OCI-LY1 (cell line): ENCODE data around the gene KLHDC4.

Experiments used
- H2AFZ ChIP-seq: fragments of 200-600 bp; sonication (generic), shearing (Covaris generic); 2 replicates; pipeline ENCODE4 v1.6.0; 2014; ENCODE audit warnings: antibody characterized with exemption, mild to moderate bottlenecking, low read length
- H3F3A ChIP-seq: fragments of 200-600 bp; sonication (generic), shearing (Covaris generic); 2 replicates; pipeline ENCODE4 v1.6.0; 2014; ENCODE audit warnings: mild to moderate bottlenecking, antibody characterized with exemption, low read length, moderate library complexity; ENCODE audit not compliant: insufficient read depth
- H3K27ac ChIP-seq: fragments of 200-600 bp; sonication (generic); 2 replicates; pipeline ENCODE4 v1.5.1; 2014; ENCODE audit warnings: low read length, mixed run types, mild to moderate bottlenecking, low read depth; ENCODE audit not compliant: poor library complexity, severe bottlenecking
- H3K27me3 ChIP-seq: fragments of 200-600 bp; sonication (generic); 2 replicates; pipeline ENCODE4 v1.6.0; 2014; ENCODE audit warnings: antibody characterized with exemption, mild to moderate bottlenecking, low read length, moderate library complexity; ENCODE audit not compliant: insufficient read depth
- H3K36me3 ChIP-seq: fragments of 200-600 bp; sonication (generic); 2 replicates; pipeline ENCODE4 v1.6.1; 2014; ENCODE audit warnings: mild to moderate bottlenecking, antibody characterized with exemption, low read length, moderate library complexity, mixed read lengths; ENCODE audit not compliant: insufficient read depth
- H3K4me1 ChIP-seq: fragments of 200-600 bp; sonication (generic); 2 replicates; pipeline ENCODE4 v1.5.1; 2014; ENCODE audit warnings: mild to moderate bottlenecking, low read length, moderate library complexity; ENCODE audit not compliant: insufficient read depth, severe bottlenecking
- H3K4me2 ChIP-seq: fragments of 200-600 bp; sonication (generic), shearing (Covaris generic); 2 replicates; pipeline ENCODE4 v1.6.1; 2014; ENCODE audit warnings: low read length
- H3K4me3 ChIP-seq: fragments of 200-600 bp; sonication (generic); 2 replicates; pipeline ENCODE4 v1.5.1; 2014; ENCODE audit warnings: low read length, low read depth, mild to moderate bottlenecking, mixed read lengths; ENCODE audit not compliant: poor library complexity, severe bottlenecking
- H3K79me2 ChIP-seq: fragments of 200-600 bp; shearing (Covaris generic); 2 replicates; pipeline ENCODE4 v1.6.1; 2016; ENCODE audit warnings: mixed run types, low read length, mixed read lengths; ENCODE audit not compliant: insufficient read depth
- H3K9ac ChIP-seq: fragments of 200-600 bp; sonication (generic), shearing (Covaris generic); 2 replicates; pipeline ENCODE4 v1.6.1; 2014; ENCODE audit warnings: mild to moderate bottlenecking, low read length, mixed read lengths
- H3K9me2 ChIP-seq: fragments of 200-600 bp; sonication (generic), shearing (Covaris generic); 2 replicates; pipeline ENCODE4 v1.6.1; 2014; ENCODE audit warnings: low read depth, mild to moderate bottlenecking, low read length, mixed read lengths
- H3K9me3 ChIP-seq: fragments of 200-600 bp; shearing (Covaris generic); 2 replicates; pipeline ENCODE4 v1.6.1; 2014; ENCODE audit warnings: low read length, mixed read lengths
- H4K20me1 ChIP-seq: fragments of 200-600 bp; sonication (generic), shearing (Covaris generic); 2 replicates; pipeline ENCODE4 v1.6.0; 2016; ENCODE audit warnings: mild to moderate bottlenecking, low read length; ENCODE audit not compliant: insufficient read depth
- EZH2 ChIP-seq: fragments of 200-600 bp; sonication (generic), shearing (Covaris generic); IDR thresholded peaks from 2 replicates; pipeline ENCODE4 v1.8.0; 2017; ENCODE audit warnings: borderline replicate concordance, mixed run types, mild to moderate bottlenecking, antibody characterized with exemption, low read length, moderate library complexity, mixed read lengths
- TF ChIP-seq, protein P1 (sequence below): fragments of 200-600 bp; sonication (generic), shearing (Covaris generic); IDR thresholded peaks from 2 replicates; pipeline ENCODE4 v1.5.1; 2017; ENCODE audit warnings: mild to moderate bottlenecking, antibody characterized with exemption, low read length, moderate library complexity, mixed read lengths

The KLHDC4 gene

DNA sequence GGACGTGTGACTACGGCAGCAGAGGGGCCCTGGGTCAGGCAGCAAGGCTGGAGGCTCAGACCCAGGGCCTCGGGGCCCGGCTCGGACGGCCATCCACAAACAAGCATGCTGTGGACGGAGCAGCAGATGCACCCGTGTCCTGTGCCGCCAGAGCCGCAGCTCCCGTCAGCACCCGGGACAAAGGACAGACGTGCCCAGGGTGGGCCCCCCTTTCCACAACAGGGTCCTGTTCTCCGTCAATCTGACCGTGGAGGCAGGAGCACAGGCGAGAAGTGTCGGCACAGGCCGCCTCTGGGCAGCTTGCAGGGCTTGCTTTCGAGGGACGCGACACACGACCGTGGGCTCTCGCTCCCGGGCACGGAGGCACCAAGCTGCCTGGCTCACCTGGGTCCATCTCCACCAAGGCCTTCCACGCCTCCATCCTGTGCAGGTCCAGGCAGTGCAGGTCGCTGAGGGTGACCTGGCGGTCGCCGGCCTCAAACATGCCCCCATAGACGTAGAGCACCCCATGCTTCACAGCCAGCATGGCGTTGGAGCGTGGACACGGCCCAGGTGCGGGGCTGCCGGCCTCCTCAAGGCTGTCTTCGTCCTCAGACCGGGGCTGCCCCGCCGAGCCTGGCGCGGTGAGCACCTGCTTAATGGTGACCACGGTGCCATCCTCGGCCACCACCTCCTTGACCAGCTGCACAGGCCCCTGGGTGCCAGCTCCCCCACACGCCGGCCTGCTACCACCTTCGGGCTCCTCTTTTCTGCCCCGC, 56.7 kb downstream of the KLHDC4 start:
- peaks cover 62% of the 10 kb centered on the region for H3K36me3 ChIP-seq
- peak overlapping the region; percentile 99 for H3K27ac ChIP-seq
- H3K4me3 ChIP-seq: no peak overlapping the region
- no peak overlapping the region for H3K9ac ChIP-seq
- H3K27me3 ChIP-seq: no peaks in the 10 kb centered on the region
- 0 out of 2 replicates have a peak, but pooled peaks cover 7% of the 10 kb centered on the region for H3F3A ChIP-seq
- H3K4me1 ChIP-seq: peaks cover 66% of the 10 kb centered on the region
- no peaks in the 10 kb centered on the region for H4K20me1 ChIP-seq
- no peaks in the 10 kb centered on the region for H3K79me2 ChIP-seq
- no peak for TF ChIP-seq EZH2
- TF ChIP-seq, protein P1, sequence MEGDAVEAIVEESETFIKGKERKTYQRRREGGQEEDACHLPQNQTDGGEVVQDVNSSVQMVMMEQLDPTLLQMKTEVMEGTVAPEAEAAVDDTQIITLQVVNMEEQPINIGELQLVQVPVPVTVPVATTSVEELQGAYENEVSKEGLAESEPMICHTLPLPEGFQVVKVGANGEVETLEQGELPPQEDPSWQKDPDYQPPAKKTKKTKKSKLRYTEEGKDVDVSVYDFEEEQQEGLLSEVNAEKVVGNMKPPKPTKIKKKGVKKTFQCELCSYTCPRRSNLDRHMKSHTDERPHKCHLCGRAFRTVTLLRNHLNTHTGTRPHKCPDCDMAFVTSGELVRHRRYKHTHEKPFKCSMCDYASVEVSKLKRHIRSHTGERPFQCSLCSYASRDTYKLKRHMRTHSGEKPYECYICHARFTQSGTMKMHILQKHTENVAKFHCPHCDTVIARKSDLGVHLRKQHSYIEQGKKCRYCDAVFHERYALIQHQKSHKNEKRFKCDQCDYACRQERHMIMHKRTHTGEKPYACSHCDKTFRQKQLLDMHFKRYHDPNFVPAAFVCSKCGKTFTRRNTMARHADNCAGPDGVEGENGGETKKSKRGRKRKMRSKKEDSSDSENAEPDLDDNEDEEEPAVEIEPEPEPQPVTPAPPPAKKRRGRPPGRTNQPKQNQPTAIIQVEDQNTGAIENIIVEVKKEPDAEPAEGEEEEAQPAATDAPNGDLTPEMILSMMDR: no peak
- no peak overlapping the region for H3K4me2 ChIP-seq
- H2AFZ ChIP-seq: no peak overlapping the region
- H3K9me3 ChIP-seq: no peaks in the 10 kb centered on the region
- no peaks in the 10 kb centered on the region for H3K9me2 ChIP-seq

DNA sequence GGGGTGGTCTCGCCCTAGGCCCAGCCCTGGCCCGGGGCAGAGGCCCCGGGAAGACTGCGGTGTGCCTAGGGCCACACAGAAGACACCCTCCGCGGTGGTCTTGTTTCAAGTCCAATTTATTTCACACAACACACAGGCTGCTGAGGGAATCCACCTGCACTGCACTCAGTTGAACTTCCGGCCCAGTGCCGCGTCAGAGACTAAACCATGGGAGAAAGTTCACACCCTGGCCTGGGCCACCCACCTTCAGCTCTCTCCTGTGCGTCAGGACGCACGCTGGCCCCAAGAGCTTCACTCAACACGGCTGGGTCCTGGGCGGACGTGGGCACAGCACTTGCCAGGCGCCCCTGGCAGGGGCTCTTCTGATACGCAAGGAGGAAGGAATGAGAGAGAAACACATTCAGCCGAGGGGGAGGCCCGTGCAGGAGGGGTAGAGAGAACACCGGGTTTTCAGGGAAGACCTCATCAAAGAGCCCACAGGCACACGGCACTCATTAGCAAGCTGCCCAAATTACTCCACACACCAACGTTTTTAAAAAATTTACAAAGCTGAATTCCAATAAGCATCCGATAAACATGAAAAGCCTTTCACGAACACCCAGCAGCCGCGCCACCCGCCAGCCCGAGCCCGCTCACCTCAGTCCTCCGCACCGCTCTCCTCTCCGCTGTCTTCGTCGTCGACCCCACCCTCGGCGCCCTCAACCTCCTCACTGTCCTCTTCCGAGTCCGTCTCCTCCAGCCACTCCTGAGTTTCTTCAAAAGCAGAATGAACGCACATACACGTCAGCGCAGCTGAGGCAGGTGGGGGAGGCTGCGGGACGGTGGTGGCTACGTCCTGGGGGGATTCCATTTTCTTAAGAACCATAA, 57.8 kb downstream of the KLHDC4 start:
- H3F3A ChIP-seq: peaks cover 8% of the 10 kb centered on the region; the same call in 1 of the 2 replicates
- TF ChIP-seq, protein P1: no peak
- no peak for TF ChIP-seq EZH2
- H3K27ac ChIP-seq: peak overlapping the region; percentile 99
- H3K4me3 ChIP-seq: no peak overlapping the region
- H3K9me3 ChIP-seq: no peaks in the 10 kb centered on the region
- peaks cover 66% of the 10 kb centered on the region for H3K4me1 ChIP-seq
- H3K79me2 ChIP-seq: no peaks in the 10 kb centered on the region
- H3K36me3 ChIP-seq: peaks cover 69% of the 10 kb centered on the region
- no peaks in the 10 kb centered on the region for H3K9me2 ChIP-seq
- H2AFZ ChIP-seq: no peak overlapping the region
- H3K4me2 ChIP-seq: peak overlapping the region; percentile 56; the same call in 1 of the 2 replicates
- H3K9ac ChIP-seq: peak overlapping the region; percentile 49; the same call in 1 of the 2 replicates
- H3K27me3 ChIP-seq: no peaks in the 10 kb centered on the region
- no peaks in the 10 kb centered on the region for H4K20me1 ChIP-seq

DNA sequence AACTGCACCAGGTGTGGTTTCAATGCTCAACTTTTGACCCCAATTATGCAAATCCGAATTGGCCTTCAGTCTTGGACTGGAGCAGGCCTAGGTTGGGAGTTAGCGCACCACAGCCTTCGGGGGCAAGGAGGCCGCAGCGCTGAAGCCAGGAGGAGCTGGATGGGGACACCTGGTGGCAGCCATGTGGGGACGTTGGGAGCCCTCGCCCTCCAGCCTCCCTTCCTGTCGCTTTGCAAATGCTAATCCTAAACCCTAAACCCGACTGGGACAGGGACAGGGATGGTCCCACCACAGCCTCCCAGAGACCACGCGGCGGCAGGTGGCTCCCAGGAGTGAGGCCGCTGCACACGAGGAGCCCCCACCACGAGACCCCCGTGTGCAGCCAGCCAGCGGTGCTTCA, 58.7 kb downstream of the KLHDC4 start:
- no peak for TF ChIP-seq EZH2
- TF ChIP-seq, protein P1: peak; percentile 46
- no peaks in the 10 kb centered on the region for H3K9me3 ChIP-seq
- no peaks in the 10 kb centered on the region for H3K79me2 ChIP-seq
- H3K36me3 ChIP-seq: peaks cover 69% of the 10 kb centered on the region
- peak overlapping the region; percentile 99 for H3K27ac ChIP-seq
- H3K27me3 ChIP-seq: no peaks in the 10 kb centered on the region
- peak overlapping the region; percentile 49 for H3K9ac ChIP-seq
- H3K9me2 ChIP-seq: no peaks in the 10 kb centered on the region
- peaks cover 9% of the 10 kb centered on the region; the same call in 1 of the 2 replicates for H3F3A ChIP-seq
- H3K4me3 ChIP-seq: peak overlapping the region; percentile 1
- H2AFZ ChIP-seq: no peak overlapping the region
- H3K4me1 ChIP-seq: peaks cover 66% of the 10 kb centered on the region
- no peaks in the 10 kb centered on the region for H4K20me1 ChIP-seq
- H3K4me2 ChIP-seq: peak overlapping the region; percentile 56
